NB4 (cell line): ENCODE results near the gene TMCO4.
"Not testable (repeated sequence)": the region's sequence is repeated elsewhere in the genome, so short reads cannot be mapped to it uniquely, and the experiment has no call there.

Experiments
- DNase-seq: peaks from one replicate; pipeline ENCODE4 v3.0.0; 2010; ENCODE audit warnings: low read depth
- H3K4me3 ChIP-seq: one replicate; pipeline ENCODE4 v1.5.1; 2011; ENCODE audit warnings: mild to moderate bottlenecking, low read depth, low read length, moderate library complexity
- CTCF ChIP-seq: IDR thresholded peaks from one replicate; pipeline ENCODE4 v1.5.1; 2012; ENCODE audit warnings: low read depth, low read length
- MAX ChIP-seq: IDR thresholded peaks from 2 replicates; pipeline ENCODE4 v1.6.1; 2011; ENCODE audit warnings: low read depth, low read length
- MYC ChIP-seq: IDR thresholded peaks from 2 replicates; pipeline ENCODE4 v1.6.1; 2011; ENCODE audit warnings: low read depth, low read length
- POLR2A ChIP-seq: IDR thresholded peaks from 2 replicates; pipeline ENCODE4 v1.6.1; 2011; ENCODE audit warnings: mild to moderate bottlenecking; ENCODE audit not compliant: insufficient read length; ENCODE audit errors: extremely low read depth

The TMCO4 gene

GRCh38 chr1:19798486-19799229 is 1.1 kb downstream of the TMCO4 start:
- peak overlapping the region; percentile 56 for H3K4me3 ChIP-seq
- DNase-seq, result peak; percentile 8
- no peak for TF ChIP-seq MYC
- TF ChIP-seq CTCF, result no peak
- TF ChIP-seq MAX, result no peak
- no peak for TF ChIP-seq POLR2A

GRCh38 chr1:19797827-19798226 is 1.9 kb downstream of the TMCO4 start:
- no peak overlapping the region for H3K4me3 ChIP-seq
- TF ChIP-seq CTCF, result no peak
- no peak for TF ChIP-seq MAX
- TF ChIP-seq POLR2A, result no peak
- TF ChIP-seq MYC, result no peak
- no peak for DNase-seq

GRCh38 chr1:19794583-19794982 is 5.1 kb downstream of the TMCO4 start:
- no peak overlapping the region for H3K4me3 ChIP-seq
- TF ChIP-seq CTCF (no peak), MAX (no peak), POLR2A (no peak)
- DNase-seq, result no peak

GRCh38 chr1:19793360-19794046 is 6.2 kb downstream of the TMCO4 start:
- no peak overlapping the region for H3K4me3 ChIP-seq
- no peak for TF ChIP-seq MAX
- no peak for TF ChIP-seq CTCF
- TF ChIP-seq POLR2A, result no peak
- TF ChIP-seq MYC, result no peak
- no peak for DNase-seq

GRCh38 chr1:19792237-19793002 is 7.3 kb downstream of the TMCO4 start:
- H3K4me3 ChIP-seq, result no peak overlapping the region
- no peak for TF ChIP-seq MYC
- TF ChIP-seq MAX, result no peak
- TF ChIP-seq POLR2A, result no peak
- TF ChIP-seq CTCF, result no peak
- no peak for DNase-seq

GRCh38 chr1:19790061-19790975 is 9.4 kb downstream of the TMCO4 start:
- H3K4me3 ChIP-seq, result not testable (repeated sequence)
- DNase-seq, result peak; percentile 34
